ENCODE measurements around the gene PSMC3IP. TPM values are rescaled to one million over a fixed set of nuclear protein-coding genes. Genes with fewer than 3 reads are reported as not detected.

The PSMC3IP gene
- total and polyA plus RNA-seq, 2 experiments from 2014 or later: 18.5 to 29.5 TPM

GRCh38 chr17:42527932-42528331 lies 49.6 kb downstream of the PSMC3IP start (continued):
- TF ChIP-seq ZNF462 (CRISPR knock-in tag; IDR thresholded peaks at IDR 0.05): no peak
- TF ChIP-seq STAT1 (IDR thresholded peaks at IDR 0.05; ENCODE audit: unreplicated experiment): no peak

GRCh38 chr17:42526031-42526444 lies 51.5 kb downstream of the PSMC3IP start:
- peaks cover 3% of the 10 kb centered on the region; the same call in 1 of the 2 replicates for H3F3A ChIP-seq (replicated peaks; ENCODE audit: low read depth)
- no peak overlapping the region for H3K4me3 Mint-ChIP-seq
- peaks cover 3% of the 10 kb centered on the region; the same call in 1 of the 2 replicates for H3K27me3 ChIP-seq (ENCODE audit: insufficient read depth)
- no peaks in the 10 kb centered on the region for H3K4me1 ChIP-seq (ENCODE audit: insufficient read depth)
- H3K79me2 ChIP-seq (replicated peaks; ENCODE audit: insufficient read depth): no peaks in the 10 kb centered on the region
- no peak overlapping the region for H3K4me3 ChIP-seq
- no peak overlapping the region for H3K27ac ChIP-seq (ENCODE audit: low read depth)
- no peak overlapping the region for H3K4me2 ChIP-seq
- H3K27ac Mint-ChIP-seq: no peak overlapping the region
- peaks cover 9% of the 10 kb centered on the region for H3K4me1 Mint-ChIP-seq
- peaks cover 13% of the 10 kb centered on the region for H3K27me3 Mint-ChIP-seq (ENCODE audit: insufficient read depth, low read depth, poor library complexity)
- ATAC-seq (no peak), DNase-seq (ENCODE audit: low spot score) (no peak)
- H2AFZ ChIP-seq: no peak overlapping the region
- H4K20me1 ChIP-seq (replicated peaks; ENCODE audit: insufficient read depth): no peaks in the 10 kb centered on the region; the same call in 1 of the 2 replicates
- no peaks in the 10 kb centered on the region for H3K9me2 ChIP-seq (ENCODE audit: insufficient read depth)
- no peaks in the 10 kb centered on the region; the same call in 2 of the 3 replicates for H3K9me3 Mint-ChIP-seq
- no peaks in the 10 kb centered on the region for H3K36me3 ChIP-seq (ENCODE audit: insufficient read depth)
- H3K36me3 Mint-ChIP-seq (ENCODE audit: low read depth): peaks cover 18% of the 10 kb centered on the region
- TF ChIP-seq EZH2phosphoT487 (IDR thresholded peaks at IDR 0.05; ENCODE audit: unreplicated experiment) (no peak), POLR2AphosphoS5 (IDR thresholded peaks at IDR 0.05; ENCODE audit: low read depth) (no peak), ZNF462 (CRISPR knock-in tag; IDR thresholded peaks at IDR 0.05) (no peak), ZNF331 (CRISPR knock-in tag; IDR thresholded peaks at IDR 0.05; ENCODE audit: low read depth) (no peak), EZH2 (IDR thresholded peaks at IDR 0.05; ENCODE audit: low read depth, unreplicated experiment) (no peak), JUNB (IDR thresholded peaks at IDR 0.05; ENCODE audit: unreplicated experiment) (no peak), ETS1 (IDR thresholded peaks at IDR 0.05) (no peak), CREB1 (CRISPR knock-in tag; IDR thresholded peaks at IDR 0.05; ENCODE audit: low read depth) (no peak), ZNF114 (CRISPR knock-in tag; IDR thresholded peaks at IDR 0.05) (no peak)
